K562 (cell line): ENCODE results near the gene G6PC2. TPM values are rescaled to one million over a fixed set of nuclear protein-coding genes. Genes with fewer than 3 reads are reported as not detected.
A peak's percentile ranks its signal among the peaks of the same experiment; 100 is the strongest.

Source experiments
- CBX2 ChIP-seq: fragments of 200-600 bp; sonication (generic); IDR thresholded peaks from one replicate; pipeline ENCODE4 v1.6.1; 2012; ENCODE audit warnings: mild to moderate bottlenecking, low read length, inconsistent platforms; ENCODE audit not compliant: insufficient read depth, poor library complexity, severe bottlenecking
- CC2D1A ChIP-seq: fragments of 450-650 bp; IDR thresholded peaks from 2 replicates; pipeline ENCODE4 v1.6.1; 2017; ENCODE audit warnings: mild to moderate bottlenecking
- COPS2 ChIP-seq: fragments of 450-650 bp; conservative IDR thresholded peaks from 2 replicates; pipeline ENCODE4 v1.6.1; 2016; ENCODE audit warnings: mild to moderate bottlenecking, moderate library complexity
- EP400 ChIP-seq: fragments of 450-650 bp; IDR thresholded peaks from 2 replicates; pipeline ENCODE4 v1.6.1; 2017; ENCODE audit warnings: antibody characterized with exemption, mild to moderate bottlenecking, moderate library complexity
- HDAC2 ChIP-seq: fragments of 450-650 bp; IDR thresholded peaks from 2 replicates; pipeline ENCODE4 v1.6.1; 2016; ENCODE audit warnings: mild to moderate bottlenecking
- KDM2B ChIP-seq: fragments of 250-450 bp; sonication (Bioruptor Pico); IDR thresholded peaks from 2 replicates; pipeline ENCODE4 v1.8.0; 2021; ENCODE audit warnings: mild to moderate bottlenecking, moderate library complexity
- LEF1 ChIP-seq: fragments of 450-650 bp; IDR thresholded peaks from 2 replicates; pipeline ENCODE4 v1.6.1; 2016; ENCODE audit warnings: mild to moderate bottlenecking
- MAX ChIP-seq: sonication (generic); formaldehyde crosslinking; IDR thresholded peaks from 2 replicates; pipeline ENCODE4 v1.9.0; 2022; ENCODE audit warnings: mild to moderate bottlenecking, missing genetic modification reagents
- MED1 ChIP-seq: sonication (generic); formaldehyde crosslinking; IDR thresholded peaks from 2 replicates; pipeline ENCODE4 v1.8.1; 2023; ENCODE audit warnings: missing genetic modification reagents, borderline replicate concordance
- MYC ChIP-seq, 2 experiments: fragments of 250-450 bp in 1 of 2; sonication (Bioruptor Pico) in 1 of 2; IDR thresholded peaks; 2 replicates each; pipeline versions ENCODE4 v1.5.1 to v1.6.1; 2012 to 2021; ENCODE audit warnings: low read depth in 2 of 2, borderline replicate concordance in 1 of 2, improper control_type of control experiment in 1 of 2, low read length in 1 of 2, mild to moderate bottlenecking in 1 of 2, moderate library complexity in 1 of 2
- NCOR1 ChIP-seq: fragments of 450-650 bp; IDR thresholded peaks from 2 replicates; pipeline ENCODE4 v1.6.1; 2016; ENCODE audit warnings: mild to moderate bottlenecking, moderate library complexity
- NFE2L1 ChIP-seq: fragments of 450-650 bp; IDR thresholded peaks from 2 replicates; pipeline ENCODE4 v1.6.1; 2016; ENCODE audit warnings: missing genetic modification characterization, low read depth, mild to moderate bottlenecking, missing compliant biosample characterization, moderate library complexity, borderline replicate concordance
- PKNOX1 ChIP-seq: fragments of 450-650 bp; IDR thresholded peaks from 2 replicates; pipeline ENCODE4 v1.6.1; 2016
- SAFB ChIP-seq: fragments of 200-400 bp; formaldehyde crosslinking; IDR thresholded peaks from 2 replicates; pipeline ENCODE4 v1.6.1; 2017; ENCODE audit warnings: low read depth, low read length, borderline replicate concordance
- SNRNP70 ChIP-seq: fragments of 200-400 bp; formaldehyde crosslinking; optimal IDR thresholded peaks from 2 replicates; pipeline ENCODE3; 2017; ENCODE audit warnings: low read depth, low read length
- SOX6 ChIP-seq: fragments of 450-650 bp; IDR thresholded peaks from 2 replicates; pipeline ENCODE4 v1.6.1; 2014; ENCODE audit warnings: mild to moderate bottlenecking
- SREBF2 ChIP-seq: sonication (generic); formaldehyde crosslinking; IDR thresholded peaks from 2 replicates; pipeline ENCODE4 v1.4.0; 2020; ENCODE audit warnings: mild to moderate bottlenecking, missing genetic modification reagents
- THRAP3 ChIP-seq: fragments of 450-650 bp; IDR thresholded peaks from 2 replicates; pipeline ENCODE4 v1.6.1; 2016; ENCODE audit warnings: mild to moderate bottlenecking, inconsistent platforms, borderline replicate concordance
- ZNF239 ChIP-seq: fragments of 250-450 bp; sonication (Bioruptor Pico); IDR thresholded peaks from 2 replicates; pipeline ENCODE4 v1.4.0; 2020; ENCODE audit warnings: mild to moderate bottlenecking
- ZNF445 ChIP-seq: fragments of 250-450 bp; sonication (Bioruptor Pico); IDR thresholded peaks from 2 replicates; pipeline ENCODE4 v1.4.0; 2020; ENCODE audit warnings: low read depth, mild to moderate bottlenecking, moderate library complexity
- ZNF589 ChIP-seq: fragments of 200-800 bp; sonication (Bioruptor generic); IDR thresholded peaks from 2 replicates; pipeline ENCODE4 v1.6.1; 2016; ENCODE audit warnings: low read depth, missing genetic modification characterization, missing compliant biosample characterization
- ZSCAN32 ChIP-seq: fragments of 450-650 bp; formaldehyde crosslinking; IDR thresholded peaks from 2 replicates; pipeline ENCODE4 v1.4.0; 2020; ENCODE audit warnings: mild to moderate bottlenecking, moderate library complexity
- polyA plus RNA-seq, 8 experiments: library from polyadenylated mRNA; depleted of rRNA in 4 of 8; stranded (reverse) in 5 of 8; unstranded in 3 of 8; fragments of >200 nt; fragmentation: Nextera tagmentation in 2 of 8; fragmentation: Illumina TruSeq in 1 of 8; extraction: Ambion mirVana in 2 of 8; extraction: Trizol in 1 of 8; gene quantifications; 2 replicates each; pipeline versions ENCODE4 v1.2.1 to v1.2.3, GENCODE V29; 2011 to 2014; ENCODE audit warnings: inconsistent platforms in 1 of 8, missing spikeins in 1 of 8
- total RNA-seq, 7 experiments: library from RNA; depleted of rRNA in 6 of 7; stranded (reverse); fragments of >200 nt in 6 of 7; fragmentation: Illumina TruSeq in 2 of 7; extraction: Trizol in 2 of 7; gene quantifications; 2 replicates each; pipeline versions ENCODE4 v1.2.1 to v1.2.3, GENCODE V29; 2011 to 2021; ENCODE audit warnings: low replicate concordance in 1 of 7
- TF ChIP-seq, protein P1 (sequence below): fragments of 450-650 bp; conservative IDR thresholded peaks from 2 replicates; pipeline ENCODE4 v1.6.1; 2016; ENCODE audit warnings: missing genetic modification characterization, low read depth, mild to moderate bottlenecking, missing compliant biosample characterization, moderate library complexity
- TF ChIP-seq, protein P2 (sequence below): fragments of 450-650 bp; IDR thresholded peaks from 2 replicates; pipeline ENCODE4 v1.7.1; 2018; ENCODE audit warnings: mild to moderate bottlenecking, low read depth; ENCODE audit not compliant: partially characterized antibody

Gene G6PC2
- total and polyA plus RNA-seq, 9 of the 15 experiments (the other 6 are each of a cell fraction or from before 2014, with no cell fraction given) = 0.03 to 0.15 TPM; not detected in 7

GRCh38 chr2:168920504-168921157 lies 19.5 kb downstream of the G6PC2 start (continued):
- TF ChIP-seq THRAP3 (no peak), SOX6 (peak; percentile 41; the same call in 1 of the 2 replicates), ZNF239 (CRISPR knock-in tag) (0 out of 2 replicates have a peak, but pooled peaks have one; percentile 14), SAFB (no peak), ZSCAN32 (CRISPR knock-in tag) (no peak), COPS2 (no peak), ZNF445 (CRISPR knock-in tag) (no peak), EP400 (peak; percentile 33), CC2D1A (0 out of 2 replicates have a peak, but pooled peaks have one; percentile 52), PKNOX1 (no peak), SNRNP70 (no peak), NCOR1 (0 out of 2 replicates have a peak, but pooled peaks have one; percentile 10), MAX (no peak), LEF1 (peak; percentile 40; the same call in 1 of the 2 replicates), ZNF589 (CRISPR knock-in tag) (no peak), SREBF2 (no peak), MYC (IDR thresholded peaks at IDR 0.05; ENCODE audit: low read depth, low read length) (peak; percentile 39; the same call in 1 of the 2 replicates), MYC (CRISPR knock-in tag; IDR thresholded peaks at IDR 0.05; ENCODE audit: borderline replicate concordance, low read depth) (no peak), KDM2B (no peak), CBX2 (no peak), NFE2L1 (tag) (no peak), HDAC2 (no peak), MED1 (CRISPR knock-in tag) (no peak)
- TF ChIP-seq, protein P1, sequence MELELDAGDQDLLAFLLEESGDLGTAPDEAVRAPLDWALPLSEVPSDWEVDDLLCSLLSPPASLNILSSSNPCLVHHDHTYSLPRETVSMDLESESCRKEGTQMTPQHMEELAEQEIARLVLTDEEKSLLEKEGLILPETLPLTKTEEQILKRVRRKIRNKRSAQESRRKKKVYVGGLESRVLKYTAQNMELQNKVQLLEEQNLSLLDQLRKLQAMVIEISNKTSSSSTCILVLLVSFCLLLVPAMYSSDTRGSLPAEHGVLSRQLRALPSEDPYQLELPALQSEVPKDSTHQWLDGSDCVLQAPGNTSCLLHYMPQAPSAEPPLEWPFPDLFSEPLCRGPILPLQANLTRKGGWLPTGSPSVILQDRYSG (tag) = no peak
- TF ChIP-seq, protein P2, sequence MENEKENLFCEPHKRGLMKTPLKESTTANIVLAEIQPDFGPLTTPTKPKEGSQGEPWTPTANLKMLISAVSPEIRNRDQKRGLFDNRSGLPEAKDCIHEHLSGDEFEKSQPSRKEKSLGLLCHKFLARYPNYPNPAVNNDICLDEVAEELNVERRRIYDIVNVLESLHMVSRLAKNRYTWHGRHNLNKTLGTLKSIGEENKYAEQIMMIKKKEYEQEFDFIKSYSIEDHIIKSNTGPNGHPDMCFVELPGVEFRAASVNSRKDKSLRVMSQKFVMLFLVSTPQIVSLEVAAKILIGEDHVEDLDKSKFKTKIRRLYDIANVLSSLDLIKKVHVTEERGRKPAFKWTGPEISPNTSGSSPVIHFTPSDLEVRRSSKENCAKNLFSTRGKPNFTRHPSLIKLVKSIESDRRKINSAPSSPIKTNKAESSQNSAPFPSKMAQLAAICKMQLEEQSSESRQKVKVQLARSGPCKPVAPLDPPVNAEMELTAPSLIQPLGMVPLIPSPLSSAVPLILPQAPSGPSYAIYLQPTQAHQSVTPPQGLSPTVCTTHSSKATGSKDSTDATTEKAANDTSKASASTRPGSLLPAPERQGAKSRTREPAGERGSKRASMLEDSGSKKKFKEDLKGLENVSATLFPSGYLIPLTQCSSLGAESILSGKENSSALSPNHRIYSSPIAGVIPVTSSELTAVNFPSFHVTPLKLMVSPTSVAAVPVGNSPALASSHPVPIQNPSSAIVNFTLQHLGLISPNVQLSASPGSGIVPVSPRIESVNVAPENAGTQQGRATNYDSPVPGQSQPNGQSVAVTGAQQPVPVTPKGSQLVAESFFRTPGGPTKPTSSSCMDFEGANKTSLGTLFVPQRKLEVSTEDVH = no peak
